ENCODE results near the gene THY1. TPM values are rescaled to one million over a fixed set of nuclear protein-coding genes. Genes with fewer than 3 reads are reported as not detected.

Gene THY1
- polyA plus RNA-seq, 1 donor (not counting 4 experiments of a cell fraction or from before 2014, with no cell fraction given), result 2.4 TPM

- Histone ChIP-seq H3K9me3 (ENCODE audit: control insufficient read depth, low read depth, low read length) (no peaks in the 10 kb centered on the region), H3K9me1 (ENCODE audit: control insufficient read depth, extremely low read depth, insufficient read depth, low read length) (no peaks in the 10 kb centered on the region), H3K36me3 (ENCODE audit: control insufficient read depth in 2 of 2, extremely low read depth in 1 of 2, insufficient read depth in 2 of 2, low read length in 2 of 2) (no peaks in the 10 kb centered on the region), H2AFZ (ENCODE audit: control insufficient read depth, low read length) (no peak overlapping the region), H3K4me2 (ENCODE audit: control insufficient read depth, extremely low read depth, insufficient read depth, low read depth, low read length) (no peak overlapping the region), H3K4me1 (ENCODE audit: control insufficient read depth, extremely low read depth, insufficient read depth, low read length) (no peaks in the 10 kb centered on the region), H3K4me3 (ENCODE audit: control insufficient read depth in 2 of 3, extremely low read depth in 1 of 3, insufficient read depth in 2 of 3, low read depth in 1 of 3, low read length in 3 of 3) (no peak overlapping the region), H3K27me3 (ENCODE audit: control insufficient read depth, extremely low read depth, insufficient read depth, low read length) (no peaks in the 10 kb centered on the region), H4K20me1 (ENCODE audit: control insufficient read depth, extremely low read depth, insufficient read depth, low read length) (no peaks in the 10 kb centered on the region), H3K27ac (ENCODE audit: control insufficient read depth, insufficient read depth, low read length) (no peak overlapping the region), H3K79me2 (ENCODE audit: control insufficient read depth, insufficient read depth, low read length) (no peaks in the 10 kb centered on the region), H3K9ac (ENCODE audit: control insufficient read depth, extremely low read depth, insufficient read depth, low read length) (no peak overlapping the region)
- DNase-seq (ENCODE audit: low read depth, low spot score), result no peak
- dilution Hi-C loops (cut with MboI; ENCODE audit: extremely low pct_ligation_motif_present, low sequenced_read_pairs), result no loop called here
- TF ChIP-seq, protein P1, sequence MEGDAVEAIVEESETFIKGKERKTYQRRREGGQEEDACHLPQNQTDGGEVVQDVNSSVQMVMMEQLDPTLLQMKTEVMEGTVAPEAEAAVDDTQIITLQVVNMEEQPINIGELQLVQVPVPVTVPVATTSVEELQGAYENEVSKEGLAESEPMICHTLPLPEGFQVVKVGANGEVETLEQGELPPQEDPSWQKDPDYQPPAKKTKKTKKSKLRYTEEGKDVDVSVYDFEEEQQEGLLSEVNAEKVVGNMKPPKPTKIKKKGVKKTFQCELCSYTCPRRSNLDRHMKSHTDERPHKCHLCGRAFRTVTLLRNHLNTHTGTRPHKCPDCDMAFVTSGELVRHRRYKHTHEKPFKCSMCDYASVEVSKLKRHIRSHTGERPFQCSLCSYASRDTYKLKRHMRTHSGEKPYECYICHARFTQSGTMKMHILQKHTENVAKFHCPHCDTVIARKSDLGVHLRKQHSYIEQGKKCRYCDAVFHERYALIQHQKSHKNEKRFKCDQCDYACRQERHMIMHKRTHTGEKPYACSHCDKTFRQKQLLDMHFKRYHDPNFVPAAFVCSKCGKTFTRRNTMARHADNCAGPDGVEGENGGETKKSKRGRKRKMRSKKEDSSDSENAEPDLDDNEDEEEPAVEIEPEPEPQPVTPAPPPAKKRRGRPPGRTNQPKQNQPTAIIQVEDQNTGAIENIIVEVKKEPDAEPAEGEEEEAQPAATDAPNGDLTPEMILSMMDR (optimal IDR thresholded peaks at IDR 0.05 in 1 of 3, IDR thresholded peaks at IDR 0.05 in 1 of 3, conservative IDR thresholded peaks at IDR 0.05 in 1 of 3; ENCODE audit: extremely low read depth in 1 of 3, insufficient read depth in 2 of 3, low read length in 3 of 3), result no peak
- no peak for FAIRE-seq
Measured at GRCh38 chr11:119391275-119391674, 31.7 kb downstream of the THY1 start.

DNA sequence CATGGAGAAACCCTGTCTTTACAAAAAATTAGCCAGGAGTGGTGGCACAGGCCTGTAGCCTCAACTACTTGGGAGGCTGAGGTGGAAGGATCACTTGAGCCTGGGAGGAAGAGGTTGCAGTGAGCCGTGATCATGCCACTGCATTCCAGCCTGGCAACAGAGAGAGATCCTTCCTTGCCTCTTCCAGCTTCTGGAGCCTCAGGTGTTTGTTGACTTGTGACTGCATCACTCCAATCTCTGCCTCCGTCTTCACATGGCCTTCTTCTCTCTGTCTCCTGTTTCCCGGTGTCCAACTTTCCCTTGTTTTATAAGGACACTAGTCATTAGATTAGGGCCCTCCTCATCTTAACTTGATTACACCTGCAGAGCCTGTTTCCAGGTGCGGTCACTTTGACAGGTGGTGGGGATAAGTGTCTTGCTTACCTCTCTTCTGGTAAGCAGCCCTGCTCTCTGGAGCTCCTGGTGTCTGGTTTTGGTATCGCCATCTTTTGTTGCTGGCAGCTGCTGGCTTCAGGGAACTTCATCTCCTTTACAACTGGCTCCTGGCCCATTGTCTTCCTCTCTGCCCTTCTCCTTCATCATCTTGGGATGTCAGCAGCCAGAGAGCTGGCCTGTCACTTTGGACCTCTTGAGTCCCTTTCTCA, 33.2 kb downstream of the THY1 start:
- no peak overlapping the region for H3K9ac ChIP-seq (ENCODE audit: control insufficient read depth, extremely low read depth, insufficient read depth, low read length)
- H3K27ac ChIP-seq (ENCODE audit: control insufficient read depth, insufficient read depth, low read length), result no peak overlapping the region
- no peak overlapping the region for H3K4me3 ChIP-seq (ENCODE audit: control insufficient read depth in 2 of 3, extremely low read depth in 1 of 3, insufficient read depth in 2 of 3, low read depth in 1 of 3, low read length in 3 of 3)
- no peak for DNase-seq (ENCODE audit: low read depth, low spot score)
- dilution Hi-C loops (cut with MboI; ENCODE audit: extremely low pct_ligation_motif_present, low sequenced_read_pairs), result no loop called here
- H3K4me2 ChIP-seq (ENCODE audit: control insufficient read depth, extremely low read depth, insufficient read depth, low read depth, low read length), result no peak overlapping the region
- H3K9me1 ChIP-seq (ENCODE audit: control insufficient read depth, extremely low read depth, insufficient read depth, low read length), result no peaks in the 10 kb centered on the region
- TF ChIP-seq, protein P1 (optimal IDR thresholded peaks at IDR 0.05 in 1 of 3, IDR thresholded peaks at IDR 0.05 in 1 of 3, conservative IDR thresholded peaks at IDR 0.05 in 1 of 3; ENCODE audit: extremely low read depth in 1 of 3, insufficient read depth in 2 of 3, low read length in 3 of 3), result peak; percentile 40 to 63 (median 49)
- TF ChIP-seq EZH2 (IDR thresholded peaks at IDR 0.05; ENCODE audit: low read length), result no peak
- no peaks in the 10 kb centered on the region for H3K27me3 ChIP-seq (ENCODE audit: control insufficient read depth, extremely low read depth, insufficient read depth, low read length)
- H3K9me3 ChIP-seq (ENCODE audit: control insufficient read depth, low read depth, low read length), result no peaks in the 10 kb centered on the region
- H3K36me3 ChIP-seq (ENCODE audit: control insufficient read depth in 2 of 2, extremely low read depth in 1 of 2, insufficient read depth in 2 of 2, low read length in 2 of 2), result no peaks in the 10 kb centered on the region
- no peak for FAIRE-seq
- no peaks in the 10 kb centered on the region for H3K4me1 ChIP-seq (ENCODE audit: control insufficient read depth, extremely low read depth, insufficient read depth, low read length)
- no peaks in the 10 kb centered on the region for H3K79me2 ChIP-seq (ENCODE audit: control insufficient read depth, insufficient read depth, low read length)
- H2AFZ ChIP-seq (ENCODE audit: control insufficient read depth, low read length), result no peak overlapping the region
- H4K20me1 ChIP-seq (ENCODE audit: control insufficient read depth, extremely low read depth, insufficient read depth, low read length), result no peaks in the 10 kb centered on the region

All from keratinocyte (primary cell).